Omental fat pad (tissue), 4 donors: ENCODE results near the gene AUTS2. TPM values are rescaled to one million over a fixed set of nuclear protein-coding genes. Genes with fewer than 3 reads are reported as not detected.

ENCODE experiments used
- ATAC-seq: fragments of 150-250 bp; one replicate; pipeline ENCODE4 v1.9.1; 2016; ENCODE audit warnings: mild to moderate bottlenecking, moderate library complexity; ENCODE audit not compliant: low FRiP score
- DNase-seq: peaks from one replicate; pipeline ENCODE4 v3.0.0-alpha.2; 2019; ENCODE audit warnings: low spot score
- total RNA-seq, 4 donors: library from RNA; depleted of rRNA; stranded (reverse); fragments of >200 nt; gene quantifications; one replicate each; pipeline ENCODE4 v1.1.0, GENCODE V29; 2016
- TF ChIP-seq, protein P1 (sequence below), 3 donors: fragments of 450-650 bp; IDR thresholded peaks; one replicate each; pipeline ENCODE4 v1.5.1; 2016 to 2017; ENCODE audit warnings: antibody characterized with exemption in 3 of 3, mild to moderate bottlenecking in 3 of 3, moderate library complexity in 2 of 3

Gene AUTS2
- total RNA-seq, 4 donors from 2014 or later, result 13.2 to 27.0 (median 21.2) TPM

DNA sequence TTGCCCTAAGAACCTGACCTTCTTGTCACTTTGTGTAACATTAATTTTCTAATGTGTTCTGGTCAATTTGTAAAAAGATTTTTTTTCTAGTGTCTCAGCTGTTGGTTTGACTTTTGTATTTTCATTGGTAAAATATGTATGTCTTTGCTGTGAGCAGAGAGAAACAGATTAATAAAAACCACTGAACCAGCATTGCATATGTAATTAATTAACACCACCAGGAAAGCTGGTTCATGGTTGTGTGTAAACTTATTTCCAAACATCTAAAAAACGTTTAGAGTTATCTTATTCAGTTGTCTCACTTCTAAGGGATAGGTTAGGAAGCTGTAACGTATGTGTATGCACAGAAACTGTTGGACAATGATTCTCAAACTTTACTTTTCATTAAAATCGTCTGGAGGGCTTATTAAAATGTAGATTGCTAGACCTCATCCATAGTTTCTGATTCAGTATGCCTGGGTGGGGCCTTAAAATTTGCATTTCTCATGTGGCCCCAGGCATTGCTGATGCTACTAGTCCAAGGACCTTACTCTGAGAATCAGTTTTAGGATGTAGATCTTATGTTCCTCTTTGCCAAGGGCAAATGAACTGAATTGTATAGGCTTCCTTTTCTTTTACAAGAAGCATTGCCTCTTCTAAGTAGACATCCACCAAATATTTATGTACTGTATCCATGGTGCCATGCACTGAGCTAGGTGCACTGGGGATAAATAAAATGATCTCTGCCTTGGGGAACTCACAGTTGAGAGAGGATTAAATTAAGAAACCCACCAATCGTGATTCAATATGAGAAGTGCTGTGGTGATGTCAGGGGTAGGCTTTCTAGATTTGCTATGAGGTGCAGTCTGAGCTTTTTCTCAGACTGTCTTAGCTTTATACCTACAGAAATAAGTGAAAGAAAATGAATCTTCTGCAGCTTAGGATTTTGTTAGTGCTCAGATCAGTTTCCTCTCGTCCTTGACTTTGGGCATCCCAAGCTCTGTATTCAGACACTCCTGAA, 98.7 kb downstream of the AUTS2 start:
- no peak for DNase-seq
- ATAC-seq, result no peak
- TF ChIP-seq, protein P1, sequence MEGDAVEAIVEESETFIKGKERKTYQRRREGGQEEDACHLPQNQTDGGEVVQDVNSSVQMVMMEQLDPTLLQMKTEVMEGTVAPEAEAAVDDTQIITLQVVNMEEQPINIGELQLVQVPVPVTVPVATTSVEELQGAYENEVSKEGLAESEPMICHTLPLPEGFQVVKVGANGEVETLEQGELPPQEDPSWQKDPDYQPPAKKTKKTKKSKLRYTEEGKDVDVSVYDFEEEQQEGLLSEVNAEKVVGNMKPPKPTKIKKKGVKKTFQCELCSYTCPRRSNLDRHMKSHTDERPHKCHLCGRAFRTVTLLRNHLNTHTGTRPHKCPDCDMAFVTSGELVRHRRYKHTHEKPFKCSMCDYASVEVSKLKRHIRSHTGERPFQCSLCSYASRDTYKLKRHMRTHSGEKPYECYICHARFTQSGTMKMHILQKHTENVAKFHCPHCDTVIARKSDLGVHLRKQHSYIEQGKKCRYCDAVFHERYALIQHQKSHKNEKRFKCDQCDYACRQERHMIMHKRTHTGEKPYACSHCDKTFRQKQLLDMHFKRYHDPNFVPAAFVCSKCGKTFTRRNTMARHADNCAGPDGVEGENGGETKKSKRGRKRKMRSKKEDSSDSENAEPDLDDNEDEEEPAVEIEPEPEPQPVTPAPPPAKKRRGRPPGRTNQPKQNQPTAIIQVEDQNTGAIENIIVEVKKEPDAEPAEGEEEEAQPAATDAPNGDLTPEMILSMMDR (IDR thresholded peaks at IDR 0.05), result no peak

DNA sequence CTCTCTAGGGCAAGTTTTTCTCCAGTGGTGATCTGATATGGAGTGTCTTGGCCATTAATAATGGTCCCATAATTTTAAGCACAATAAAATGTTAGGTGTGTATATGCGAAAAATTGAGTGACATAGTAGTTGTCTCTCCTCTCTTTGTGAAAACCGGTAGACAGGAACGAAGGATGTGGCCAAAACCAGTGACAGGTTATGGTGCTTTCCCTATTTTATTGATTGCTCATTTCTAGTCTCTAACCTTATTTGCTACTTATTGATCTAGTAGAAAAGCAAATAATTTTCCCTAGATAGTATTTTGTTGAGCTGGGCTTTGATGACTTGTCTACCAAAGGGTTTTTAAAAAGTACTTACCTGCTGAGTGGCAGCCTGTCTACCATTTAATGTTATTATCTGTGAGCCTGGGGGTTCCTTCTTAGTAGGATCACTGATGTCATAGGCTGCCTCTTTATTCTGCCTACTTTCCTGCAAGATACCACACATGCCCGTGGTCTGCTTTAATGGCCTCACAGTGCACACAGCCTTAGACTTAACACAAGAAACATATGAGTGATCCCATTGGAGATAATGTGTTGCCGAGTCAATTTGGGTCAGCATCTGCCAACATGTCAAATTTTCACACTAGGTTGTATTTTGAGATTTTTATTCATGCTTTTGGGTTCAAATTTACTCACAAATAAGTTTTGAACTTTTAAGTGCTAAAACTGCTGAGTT, 100.0 kb downstream of the AUTS2 start:
- no peak for DNase-seq
- TF ChIP-seq, protein P1 (IDR thresholded peaks at IDR 0.05), result no peak
- no peak for ATAC-seq

DNA sequence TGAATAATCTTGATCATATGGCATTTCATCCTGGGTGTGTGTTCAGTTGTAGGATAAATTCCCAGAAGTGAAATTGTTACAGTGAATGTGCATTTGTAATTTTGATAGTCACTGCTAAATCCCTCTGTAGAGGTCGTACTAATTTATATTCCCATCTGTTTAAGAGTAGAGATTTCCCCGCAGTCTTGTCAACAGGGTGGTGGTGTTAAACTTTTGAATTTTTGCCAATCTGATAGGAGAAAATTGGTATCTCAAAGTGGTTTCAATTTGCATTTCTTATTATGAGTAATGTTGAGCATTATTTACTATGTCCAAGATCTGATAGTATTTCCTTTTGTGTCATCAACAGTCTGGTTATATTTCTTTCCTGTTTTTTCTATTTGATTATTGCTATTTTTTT, 101.7 kb downstream of the AUTS2 start:
- ATAC-seq (no peak), DNase-seq (no peak)
- TF ChIP-seq, protein P1 (IDR thresholded peaks at IDR 0.05), result no peak

DNA sequence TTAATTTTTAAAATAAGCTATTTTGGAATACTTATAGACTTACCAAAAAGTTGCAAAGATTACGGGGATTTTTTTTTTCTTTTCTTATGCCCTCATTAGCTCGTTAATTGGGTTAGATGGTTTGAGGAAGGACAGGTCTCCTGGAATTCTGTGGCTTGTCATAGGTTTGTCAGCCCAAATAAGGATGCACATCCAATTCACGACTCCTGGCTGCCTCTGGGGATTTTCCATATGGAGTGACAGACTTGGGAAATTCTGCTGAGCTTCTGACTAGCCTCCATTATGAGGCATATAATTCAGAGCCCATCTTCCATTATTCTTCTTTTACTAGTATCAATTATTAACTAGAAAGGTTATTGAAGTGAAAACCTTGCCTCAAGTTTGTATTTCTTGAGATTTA, 102.1 kb downstream of the AUTS2 start:
- TF ChIP-seq, protein P1 (IDR thresholded peaks at IDR 0.05), result no peak
- DNase-seq (no peak), ATAC-seq (no peak)

DNA sequence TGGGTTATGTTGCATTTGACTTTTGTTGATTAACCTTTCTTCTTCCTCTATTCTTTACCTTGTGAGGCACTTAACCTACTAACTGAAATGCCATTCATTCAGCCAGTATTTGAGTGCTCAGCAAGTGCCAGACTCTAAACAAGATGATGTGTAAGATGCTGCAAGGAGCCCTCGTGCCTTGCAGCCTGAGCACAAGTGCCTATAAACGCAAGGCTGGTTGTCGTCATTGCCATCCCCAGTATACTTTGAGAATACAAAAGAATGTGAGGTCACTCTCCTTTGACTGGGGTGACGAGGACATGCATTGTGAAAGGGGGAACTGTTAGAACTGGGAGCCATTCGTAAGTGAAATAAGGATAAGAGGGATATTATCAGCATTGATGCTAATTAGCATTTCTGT, 103.0 kb downstream of the AUTS2 start:
- no peak for ATAC-seq
- TF ChIP-seq, protein P1 (IDR thresholded peaks at IDR 0.05), result no peak

DNA sequence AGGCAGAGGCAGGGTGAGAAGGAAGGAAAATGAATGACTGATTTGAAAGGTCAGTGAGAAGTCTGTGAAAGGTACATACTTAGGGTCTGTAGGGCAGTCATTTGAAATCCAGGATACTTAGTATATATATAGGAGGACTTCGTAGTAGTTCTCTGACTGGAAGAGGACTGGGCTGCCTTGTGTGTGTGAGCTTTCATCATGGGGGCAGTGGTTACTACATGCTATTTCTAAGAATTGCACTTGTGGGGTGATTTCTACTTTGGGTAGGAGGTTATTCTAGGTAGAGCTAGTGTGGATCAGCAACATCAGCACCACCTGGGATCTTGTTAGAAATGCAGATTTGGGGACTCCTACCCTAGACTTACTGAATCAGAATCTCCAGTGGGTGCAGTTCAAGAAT, 104.1 kb downstream of the AUTS2 start:
- DNase-seq (no peak), ATAC-seq (no peak)
- TF ChIP-seq, protein P1 (IDR thresholded peaks at IDR 0.05), result no peak

More for the DNA sequence above, 103.0 kb downstream of the AUTS2 start:
- no peak for DNase-seq
